ENCODE measurements around the gene TOP2A. TPM values are rescaled to one million over a fixed set of nuclear protein-coding genes. Genes with fewer than 3 reads are reported as not detected.
"Not testable (repeated sequence)": the region's sequence is repeated elsewhere in the genome, so short reads cannot be mapped to it uniquely, and the experiment has no call there.

The TOP2A gene
- total and polyA plus RNA-seq, 7 donors, result 0.14 to 0.84 (median 0.32) TPM; not detected in 1

- no peaks in the 10 kb centered on the region for H3K27me3 ChIP-seq (ENCODE audit: insufficient read depth in 3 of 3, low read length in 2 of 3)
- no peaks in the 10 kb centered on the region for H3K4me1 ChIP-seq
- intact Hi-C loops (cut with DNase I), result loop anchor here in 1 of 2 donors (5.0 kb wide), 1 partner anchor 128 kb away; no protein-coding TSS in a partner anchor
- ATAC-seq (no peak), DNase-seq (no peak)
- no peak overlapping the region for H3K27ac ChIP-seq
- no peaks in the 10 kb centered on the region for H3K36me3 ChIP-seq (ENCODE audit: insufficient read depth in 1 of 2, low read depth in 1 of 2)
- WGBS, 3 donors, result 87 to 93% (median 91%) methylated on average over 3 of the region's 3 CpGs
- no peak overlapping the region for H3K4me3 ChIP-seq
- TF ChIP-seq CTCF (IDR thresholded peaks at IDR 0.05), result no peak
- H3K9me3 ChIP-seq, result no peaks in the 10 kb centered on the region
Measured at GRCh38 chr17:40404003-40404402, 13.7 kb downstream of the TOP2A start.

- 90 to 94% (median 94%) methylated on average over 1 of the region's 1 CpG for WGBS, 3 donors
- intact Hi-C loops (cut with DNase I), result loop anchor here in 1 of 2 donors (5.0 kb wide), 1 partner anchor 130 kb away; no protein-coding TSS in a partner anchor
Measured at GRCh38 chr17:40402668-40403067, 15.0 kb downstream of the TOP2A start.

GRCh38 chr17:40399185-40399584 lies 18.5 kb downstream of the TOP2A start:
- Histone ChIP-seq H3K4me1 (no peaks in the 10 kb centered on the region), H3K36me3 (ENCODE audit: insufficient read depth in 1 of 2, low read depth in 1 of 2) (no peaks in the 10 kb centered on the region), H3K4me3 (no peak overlapping the region), H3K27ac (no peak overlapping the region), H3K27me3 (ENCODE audit: insufficient read depth in 3 of 3, low read length in 2 of 3) (no peaks in the 10 kb centered on the region), H3K9me3 (no peaks in the 10 kb centered on the region)
- TF ChIP-seq CTCF (IDR thresholded peaks at IDR 0.05), result peak; percentile 68
- 45 to 57% (median 55%) methylated on average over 4 of the region's 4 CpGs for WGBS, 3 donors
- intact Hi-C loops (cut with DNase I), result loop anchor here (2.0 to 5.0 kb wide), 2 partner anchors 162 to 163 kb away; no protein-coding TSS in a partner anchor
- ATAC-seq, result peak in 3 of 4 donors; percentile 44 to 63 (median 59)
- DNase-seq, result no peak

More at GRCh38 chr17:40402668-40403067, 15.0 kb downstream of the TOP2A start:
- no peak overlapping the region for H3K4me3 ChIP-seq
- H3K27ac ChIP-seq, result no peak overlapping the region
- H3K36me3 ChIP-seq (ENCODE audit: insufficient read depth in 1 of 2, low read depth in 1 of 2), result no peaks in the 10 kb centered on the region
- ATAC-seq (no peak), DNase-seq (no peak)
- no peaks in the 10 kb centered on the region for H3K9me3 ChIP-seq
- no peaks in the 10 kb centered on the region for H3K4me1 ChIP-seq
- no peak for TF ChIP-seq CTCF (IDR thresholded peaks at IDR 0.05)
- H3K27me3 ChIP-seq (ENCODE audit: insufficient read depth in 3 of 3, low read length in 2 of 3), result no peaks in the 10 kb centered on the region

GRCh38 chr17:40386555-40386954 lies 31.1 kb downstream of the TOP2A start:
- WGBS, 3 donors, result 93 to 94% (median 94%) methylated on average over 3 of the region's 3 CpGs
- DNase-seq; H3K27me3 ChIP-seq (ENCODE audit: insufficient read depth in 3 of 3, low read length in 2 of 3); ATAC-seq; H3K27ac ChIP-seq; H3K36me3 ChIP-seq (ENCODE audit: insufficient read depth in 1 of 2, low read depth in 1 of 2); H3K9me3 ChIP-seq; H3K4me3 ChIP-seq; H3K4me1 ChIP-seq; intact Hi-C loops (cut with DNase I): not testable (repeated sequence)

- 88 to 95% (median 90%) methylated on average over 4 of the region's 4 CpGs for WGBS, 3 donors
- Histone ChIP-seq H3K9me3 (no peaks in the 10 kb centered on the region), H3K27me3 (ENCODE audit: insufficient read depth in 3 of 3, low read length in 2 of 3) (peaks cover 0 to 7% (median 0%) of the 10 kb centered on the region in 3 donors), H3K36me3 (ENCODE audit: insufficient read depth in 1 of 2, low read depth in 1 of 2) (no peaks in the 10 kb centered on the region), H3K4me1 (no peaks in the 10 kb centered on the region), H3K27ac (no peak overlapping the region), H3K4me3 (no peak overlapping the region)
- no peak for DNase-seq
- no peak for TF ChIP-seq CTCF (IDR thresholded peaks at IDR 0.05)
- intact Hi-C loops (cut with DNase I), result no loop called here
- ATAC-seq, result no peak
Measured at GRCh38 chr17:40382251-40382650, 35.4 kb downstream of the TOP2A start.
